Endothelial cell of umbilical vein (primary cell): ENCODE results near the gene GLCE. TPM values are rescaled to one million over a fixed set of nuclear protein-coding genes. Genes with fewer than 3 reads are reported as not detected.

Experiments used
- BruUV-seq: library from RNA; stranded (reverse); fragments of 400-500 nt; replicated peaks from 2 replicates; lab custom pipeline; 2021; lab: Mats Ljungman, UMichigan
- CTCF ChIA-PET: fragments of 300-600, 350-600 bp; sonication (Branson Sonifier 250); formaldehyde crosslinking; loops from one replicate; lab custom pipeline; 2021; ENCODE audit warnings: antibody characterized with exemption, inconsistent platforms; lab: Charles Lee
- POLR2A ChIA-PET: fragments of 300-600, 350-600 bp; sonication (Branson Sonifier 250); formaldehyde crosslinking; loops from one replicate; lab custom pipeline; 2021; ENCODE audit warnings: antibody characterized with exemption, inconsistent platforms; lab: Charles Lee
- DNase-seq: peaks from one replicate; pipeline ENCODE4 v3.0.0-alpha.2; 2011; ENCODE audit warnings: low read depth, low spot score
- FAIRE-seq: peaks from 2 replicates; lab custom pipeline; 2011; peaks lifted over from hg19 to GRCh38; lab: Jason Lieb, UNC
- H2AFZ ChIP-seq: 2 replicates; pipeline ENCODE4 v1.6.0; 2012; ENCODE audit warnings: low read depth, low read length, control low read depth, inconsistent platforms
- H3K27ac ChIP-seq: 2 replicates; pipeline ENCODE4 v1.5.1; 2011; ENCODE audit warnings: low read depth, mild to moderate bottlenecking, control low read depth, low read length, moderate library complexity; ENCODE audit not compliant: insufficient read depth
- H3K27me3 ChIP-seq, 2 experiments: 2 replicates each; pipeline versions ENCODE4 v1.6.0 to v1.6.1; 2011; ENCODE audit warnings: low read length in 2 of 2, mixed read lengths in 1 of 2; ENCODE audit not compliant: control insufficient read depth in 2 of 2, insufficient read depth in 2 of 2
- H3K36me3 ChIP-seq, 2 experiments: 2 replicates in 1 of 2; 3 replicates in 1 of 2; pipeline ENCODE4 v1.5.1; 2011; ENCODE audit warnings: low read length in 2 of 2, mild to moderate bottlenecking in 1 of 2, moderate library complexity in 1 of 2; ENCODE audit not compliant: control insufficient read depth in 2 of 2, insufficient read depth in 2 of 2; ENCODE audit errors: extremely low read depth in 1 of 2
- H3K4me1 ChIP-seq: 3 replicates; pipeline ENCODE4 v1.5.1; 2011; ENCODE audit warnings: mild to moderate bottlenecking, low read length; ENCODE audit not compliant: control insufficient read depth, insufficient read depth; ENCODE audit errors: extremely low read depth
- H3K4me2 ChIP-seq: 2 replicates; pipeline ENCODE4 v1.6.1; 2011; ENCODE audit warnings: low read length, control low read depth, mixed read lengths; ENCODE audit not compliant: insufficient read depth
- H3K4me3 ChIP-seq, 3 experiments: fragments of 200-600 bp in 1 of 3; sonication (generic), shearing (Covaris generic) in 1 of 3; replicated peaks in 1 of 3; 2 replicates each; pipeline ENCODE4 v1.5.1; 2011 to 2016; ENCODE audit warnings: control low read depth in 3 of 3, low read length in 3 of 3, mild to moderate bottlenecking in 2 of 3, inconsistent platforms in 1 of 3, low read depth in 1 of 3, moderate library complexity in 1 of 3; ENCODE audit not compliant: insufficient read depth in 1 of 3
- H3K79me2 ChIP-seq: 2 replicates; pipeline ENCODE4 v1.6.0; 2012; ENCODE audit warnings: low read length, inconsistent platforms; ENCODE audit not compliant: control insufficient read depth, insufficient read depth
- H3K9ac ChIP-seq: replicated peaks from 2 replicates; pipeline ENCODE3; 2011; ENCODE audit warnings: low read length, control low read depth; ENCODE audit not compliant: insufficient read depth; ENCODE audit errors: extremely low read depth
- H3K9me1 ChIP-seq: replicated peaks from 3 replicates; pipeline ENCODE4 v1.6.0; 2011; ENCODE audit warnings: mild to moderate bottlenecking, low read length; ENCODE audit not compliant: control insufficient read depth, insufficient read depth; ENCODE audit errors: extremely low read depth
- H3K9me3 ChIP-seq: replicated peaks from 2 replicates; pipeline ENCODE4 v1.5.1; 2012; ENCODE audit warnings: low read length, inconsistent platforms; ENCODE audit not compliant: control insufficient read depth, insufficient read depth
- H4K20me1 ChIP-seq: replicated peaks from 2 replicates; pipeline ENCODE3; 2011; ENCODE audit warnings: mild to moderate bottlenecking, low read length; ENCODE audit not compliant: control insufficient read depth, insufficient read depth; ENCODE audit errors: extremely low read depth
- EZH2 ChIP-seq: IDR thresholded peaks from 2 replicates; pipeline ENCODE4 v1.6.1; 2012; ENCODE audit warnings: borderline replicate concordance, low read depth, mild to moderate bottlenecking, moderate library complexity, low read length, inconsistent platforms; ENCODE audit not compliant: severe bottlenecking
- FOS ChIP-seq: IDR thresholded peaks from 2 replicates; pipeline ENCODE4 v1.6.1; 2011; ENCODE audit warnings: mild to moderate bottlenecking, low read length, moderate library complexity, borderline replicate concordance; ENCODE audit not compliant: insufficient read depth
- GATA2 ChIP-seq: IDR thresholded peaks from 2 replicates; pipeline ENCODE4 v1.7.0; 2011; ENCODE audit warnings: low read depth, mild to moderate bottlenecking, moderate library complexity, mixed read lengths, low read length; ENCODE audit not compliant: insufficient read length, insufficient read depth
- JUN ChIP-seq: IDR thresholded peaks from 2 replicates; pipeline ENCODE4 v1.6.1; 2011; ENCODE audit warnings: borderline replicate concordance, low read depth; ENCODE audit not compliant: insufficient read length, insufficient read depth
- MYC ChIP-seq: IDR thresholded peaks from one replicate; pipeline ENCODE4 v1.6.1; 2011; ENCODE audit warnings: mild to moderate bottlenecking, low read depth, low read length
- POLR2A ChIP-seq: IDR thresholded peaks from 2 replicates; pipeline ENCODE4 v1.6.1; 2012; ENCODE audit warnings: low read depth, mild to moderate bottlenecking, control low read depth, low read length
- POLR2AphosphoS5 ChIP-seq: IDR thresholded peaks from 2 replicates; pipeline ENCODE4 v1.6.1; 2012; ENCODE audit warnings: low read depth, mild to moderate bottlenecking, control low read depth, low read length, moderate library complexity; ENCODE audit not compliant: insufficient read depth
- dilution Hi-C: fragments of 300-500 bp; cut with MboI; formaldehyde crosslinking; loops from one replicate; pipeline ENCODE4 v1.15.0; 2019; ENCODE audit warnings: low sequenced_read_pairs; ENCODE audit not compliant: extremely low pct_ligation_motif_present
- intact Hi-C: fragments of 100-400 bp; cut with micrococcal nuclease; formaldehyde crosslinking; loops from one replicate; pipeline ENCODE4 v1.10.0; 2022
- polyA plus RNA-seq, 4 experiments: library from polyadenylated mRNA; depleted of rRNA in 3 of 4; stranded (reverse) in 3 of 4; unstranded in 1 of 4; fragments of >200 nt; gene quantifications; 2 replicates each; pipeline versions ENCODE4 v1.2.1 to v1.2.3, GENCODE V29; 2011 to 2012; ENCODE audit warnings: missing spikeins in 1 of 4
- total RNA-seq: library from RNA; stranded (reverse); gene quantifications from 2 replicates; pipeline ENCODE4 v1.2.3, GENCODE V29; 2021
- TF ChIP-seq, protein P1 (sequence below), 2 donors: IDR thresholded peaks; 1 replicate in 1 of 2; 2 replicates in 1 of 2; pipeline ENCODE4 v1.5.1; 2011; ENCODE audit warnings: low read length in 2 of 2, mild to moderate bottlenecking in 2 of 2, moderate library complexity in 2 of 2, control low read depth in 1 of 2, inconsistent platforms in 1 of 2, low read depth in 1 of 2; ENCODE audit not compliant: insufficient read depth in 1 of 2; ENCODE audit errors: extremely low read depth in 1 of 2
- TF ChIP-seq, protein P2 (sequence below): IDR thresholded peaks from 2 replicates; pipeline ENCODE4 v1.6.1; 2011; ENCODE audit not compliant: insufficient read depth, insufficient read length

The GLCE gene
- total and polyA plus RNA-seq, 2 donors (not counting 3 experiments of a cell fraction or from before 2014, with no cell fraction given) = 48.1 to 86.6 TPM

DNA sequence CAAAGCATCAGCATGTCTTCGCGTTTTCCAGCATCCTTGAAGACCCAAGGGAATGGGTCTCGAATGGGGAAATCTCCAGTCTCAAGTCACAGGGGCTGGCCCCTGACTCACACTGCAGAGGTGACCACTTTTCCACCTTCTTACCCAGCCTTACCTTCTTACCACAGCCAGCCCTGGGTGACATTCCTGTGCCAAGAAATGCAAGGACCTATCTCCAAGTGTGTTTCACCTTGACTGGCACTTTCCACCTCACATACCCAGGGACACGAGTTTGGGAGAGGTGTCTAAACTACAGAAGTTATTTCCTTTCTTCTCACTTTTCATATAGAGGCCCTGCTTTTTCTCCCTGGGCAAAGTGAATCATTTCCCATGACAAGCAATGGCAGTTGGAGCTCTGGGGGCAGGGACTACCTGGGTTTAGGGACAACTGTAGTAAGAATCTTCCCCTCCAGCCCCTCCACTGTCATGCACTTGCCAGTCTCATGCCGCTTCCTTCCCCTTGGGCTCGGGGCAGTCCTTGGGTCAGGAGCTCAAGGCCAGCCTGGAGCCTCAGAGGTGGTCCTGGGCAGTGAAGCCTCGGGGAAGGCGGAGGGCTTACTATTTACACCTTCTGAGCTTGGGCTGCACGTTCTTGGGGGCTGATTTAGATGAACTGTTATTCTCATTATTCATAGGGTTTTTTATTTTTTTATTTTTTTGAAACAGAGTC lies 155.1 kb downstream of the GLCE start:
- FAIRE-seq (no peak), DNase-seq (no peak)
- Histone ChIP-seq H3K4me3 (no peak overlapping the region), H4K20me1 (no peaks in the 10 kb centered on the region), H3K9me1 (no peaks in the 10 kb centered on the region), H3K36me3 (no peaks in the 10 kb centered on the region), H3K9ac (no peak overlapping the region), H3K4me2 (no peak overlapping the region), H3K9me3 (no peaks in the 10 kb centered on the region), H3K27ac (no peak overlapping the region), H3K4me1 (no peaks in the 10 kb centered on the region), H3K79me2 (no peaks in the 10 kb centered on the region), H2AFZ (no peak overlapping the region), H3K27me3 (no peaks in the 10 kb centered on the region)
- TF ChIP-seq MYC = no peak
- no peak for TF ChIP-seq POLR2AphosphoS5
- no peak for TF ChIP-seq EZH2
- TF ChIP-seq GATA2 = no peak
- TF ChIP-seq, protein P1, sequence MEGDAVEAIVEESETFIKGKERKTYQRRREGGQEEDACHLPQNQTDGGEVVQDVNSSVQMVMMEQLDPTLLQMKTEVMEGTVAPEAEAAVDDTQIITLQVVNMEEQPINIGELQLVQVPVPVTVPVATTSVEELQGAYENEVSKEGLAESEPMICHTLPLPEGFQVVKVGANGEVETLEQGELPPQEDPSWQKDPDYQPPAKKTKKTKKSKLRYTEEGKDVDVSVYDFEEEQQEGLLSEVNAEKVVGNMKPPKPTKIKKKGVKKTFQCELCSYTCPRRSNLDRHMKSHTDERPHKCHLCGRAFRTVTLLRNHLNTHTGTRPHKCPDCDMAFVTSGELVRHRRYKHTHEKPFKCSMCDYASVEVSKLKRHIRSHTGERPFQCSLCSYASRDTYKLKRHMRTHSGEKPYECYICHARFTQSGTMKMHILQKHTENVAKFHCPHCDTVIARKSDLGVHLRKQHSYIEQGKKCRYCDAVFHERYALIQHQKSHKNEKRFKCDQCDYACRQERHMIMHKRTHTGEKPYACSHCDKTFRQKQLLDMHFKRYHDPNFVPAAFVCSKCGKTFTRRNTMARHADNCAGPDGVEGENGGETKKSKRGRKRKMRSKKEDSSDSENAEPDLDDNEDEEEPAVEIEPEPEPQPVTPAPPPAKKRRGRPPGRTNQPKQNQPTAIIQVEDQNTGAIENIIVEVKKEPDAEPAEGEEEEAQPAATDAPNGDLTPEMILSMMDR (IDR thresholded peaks at IDR 0.05; ENCODE audit: extremely low read depth in 1 of 2, insufficient read depth in 1 of 2, low read depth in 1 of 2, low read length in 2 of 2) = no peak
- no peak for TF ChIP-seq JUN
- TF ChIP-seq, protein P2, sequence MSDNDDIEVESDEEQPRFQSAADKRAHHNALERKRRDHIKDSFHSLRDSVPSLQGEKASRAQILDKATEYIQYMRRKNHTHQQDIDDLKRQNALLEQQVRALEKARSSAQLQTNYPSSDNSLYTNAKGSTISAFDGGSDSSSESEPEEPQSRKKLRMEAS = no peak
- no peak for TF ChIP-seq FOS
- TF ChIP-seq POLR2A = no peak
- ChIA-PET POLR2A (interaction anchor here (0.7 kb wide), 1 partner anchor 682 kb away, joined by 4 read pairs; no protein-coding TSS in a partner anchor), CTCF (interaction anchor here (1.0 to 1.2 kb wide), 2 partner anchors 12 to 16 kb away, joined by 3 read pairs; no protein-coding TSS in a partner anchor)
- intact Hi-C loops = no loop called here
- no TSS peak for BruUV-seq
- dilution Hi-C loops = no loop called here
